A549 treated with AZD9567 at 1 μM for 4 hours (cell line): ENCODE data around the gene SRSF4. TPM values are rescaled to one million over a fixed set of nuclear protein-coding genes. Genes with fewer than 3 reads are reported as not detected.

ENCODE experiments used
- total RNA-seq: library from RNA; stranded (reverse); fragments of 200-300 nt; extraction: Qiagen RNA extraction; gene quantifications from 5 replicates; pipeline ENCODE4 v1.2.3, GENCODE V29; 2022; ENCODE audit not compliant: insufficient read depth

Gene SRSF4
- total RNA-seq, result 45.2 to 50.6 TPM (median 48.8 TPM) in 5 replicates

DNA sequence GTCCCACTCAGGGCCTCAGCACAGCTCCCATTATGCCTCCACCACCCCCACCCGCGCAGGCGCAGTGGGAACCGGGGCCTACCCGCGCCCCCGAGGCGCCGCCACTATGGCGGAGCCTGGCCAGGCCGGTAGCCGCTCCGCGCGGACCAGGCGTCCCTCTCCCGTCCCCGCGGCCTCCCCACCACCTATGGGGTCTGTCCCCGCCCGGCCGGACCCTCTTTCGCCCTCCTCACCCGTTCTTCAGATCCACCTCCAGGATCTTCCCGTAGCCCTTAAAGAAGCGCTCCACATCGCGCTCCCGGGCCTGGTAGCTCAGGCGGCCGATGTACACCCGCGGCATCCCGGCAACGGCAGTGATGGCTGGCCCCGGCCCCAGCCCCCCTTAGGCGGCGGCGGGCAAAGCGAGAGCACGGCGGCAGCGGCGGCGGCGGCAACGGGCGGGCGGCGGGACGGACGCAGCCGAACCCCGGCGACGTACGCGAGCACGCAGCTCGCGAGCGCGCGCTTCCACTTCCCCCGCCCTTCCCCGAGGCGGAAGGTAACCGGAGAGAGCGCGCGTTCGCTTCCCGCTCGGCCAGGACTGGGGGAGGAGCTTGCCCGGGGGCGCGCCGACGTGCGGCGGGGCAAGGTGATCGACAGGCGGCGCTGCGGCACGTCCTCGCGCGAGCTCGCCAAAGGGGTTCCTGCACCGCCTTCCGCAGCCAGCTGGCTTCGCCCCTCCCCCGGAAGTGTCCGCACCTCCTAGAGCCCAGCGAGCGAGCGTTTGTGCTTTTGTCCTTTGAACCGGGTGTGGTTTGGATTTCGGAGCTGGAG is at the start of gene SRSF4:
Gene SRSF4 (minus strand): TSS at position 488 of the 813 bp plus-strand sequence. CDS start 148 bp downstream, at position 340.

DNA sequence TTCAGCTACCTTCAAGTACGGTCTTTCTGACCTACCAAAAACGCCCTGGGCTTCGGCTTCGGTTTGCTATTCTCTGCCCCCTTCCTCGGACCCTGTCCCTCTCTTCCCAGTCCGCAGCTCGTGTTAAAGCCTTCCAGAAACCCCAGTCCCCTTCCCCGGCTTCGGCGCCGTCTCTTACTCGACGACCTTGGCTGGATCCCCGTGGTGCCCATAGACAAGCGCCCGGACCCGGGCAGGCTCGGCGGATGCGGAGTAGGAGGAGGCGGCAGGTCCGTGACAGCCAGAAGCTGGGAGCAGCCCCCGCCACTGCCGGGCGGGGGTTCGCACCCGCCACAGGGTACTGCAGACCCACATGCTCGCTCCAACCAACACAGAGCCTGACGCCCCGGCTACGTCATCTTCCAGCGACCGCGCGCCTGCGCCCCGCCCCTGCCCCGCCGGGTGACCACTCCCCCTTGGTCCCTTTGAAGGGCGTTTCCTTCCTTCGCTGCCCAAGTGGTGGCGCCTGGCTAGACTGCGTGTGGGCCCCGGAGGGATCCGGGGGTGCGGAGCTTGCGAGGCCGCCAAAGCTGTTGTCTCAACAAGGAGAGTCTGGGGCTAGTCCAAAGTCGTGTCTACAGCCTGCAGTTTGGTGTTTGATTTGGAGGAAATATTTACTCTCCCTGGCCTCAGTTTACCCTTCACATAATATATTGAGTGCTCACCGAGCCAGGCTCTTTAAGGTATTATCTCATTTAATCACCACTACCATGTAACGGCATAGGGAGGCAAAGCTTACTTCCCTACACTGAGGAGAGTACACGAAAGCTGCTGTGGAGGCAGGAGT is 49.1 kb upstream of the SRSF4 start, which contains the start of gene MECR:
Gene MECR (minus strand): TSS at position 382 of the 826 bp plus-strand sequence. CDS start 28 bp downstream, at position 354.

DNA sequence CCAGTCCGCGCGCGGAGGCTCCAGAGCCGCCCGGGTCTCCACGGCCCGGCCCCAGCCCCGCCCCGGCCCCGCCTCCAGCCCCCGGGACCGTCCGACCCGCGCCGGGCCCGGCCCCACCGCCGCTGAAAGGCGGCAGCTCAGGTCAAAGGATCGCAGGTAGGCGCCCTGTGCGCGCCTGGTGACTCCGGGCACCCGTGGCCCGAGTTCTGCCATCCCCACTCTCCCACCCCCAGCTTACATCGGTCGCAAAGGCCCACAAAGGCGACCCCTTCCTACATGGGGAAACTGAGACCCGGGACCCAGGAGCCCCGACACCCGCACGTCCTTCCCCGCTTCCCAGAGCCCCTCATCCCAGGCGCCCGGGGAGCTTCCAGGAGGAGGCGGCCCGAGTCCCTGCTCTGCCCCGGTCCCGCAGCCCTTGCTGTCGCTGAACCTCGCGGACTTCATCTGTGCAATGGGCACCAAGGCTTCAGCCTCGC is 57.8 kb downstream of the SRSF4 start, which contains the start of gene TMEM200B:
Gene TMEM200B (minus strand): TSS at position 17 of the 479 bp plus-strand sequence. CDS start 2,075 bp downstream, outside the sequence.

Other genes with a start within 250 kb of the SRSF4 start
- 0.08 to 0.19 TPM (median 0.12 TPM) in 4 of 5 replicates, not detected in the other for gene TMEM200B, start 58.0 kb downstream of the SRSF4 start, total RNA-seq
- 21.3 to 39.3 TPM (median 23.8 TPM) in 5 replicates for gene MECR, start 49.0 kb upstream of the SRSF4 start, total RNA-seq
- 6.7 to 19.3 TPM (median 7.2 TPM) in 5 replicates for gene PTPRU, start 54.6 kb upstream of the SRSF4 start, total RNA-seq